ENCODE measurements around the gene KIF18A. TPM values are rescaled to one million over a fixed set of nuclear protein-coding genes. Genes with fewer than 3 reads are reported as not detected.

KIF18A gene
- total RNA-seq, 1 donor from 2014 or later = 0.79 TPM

GRCh38 chr11:28083118-28083517 is 24.8 kb downstream of the KIF18A start:
- Histone ChIP-seq H3K4me3 (ENCODE audit: low read depth, low read length) (no peak overlapping the region), H3K27me3 (ENCODE audit: control insufficient read depth, insufficient read depth, low read length) (no peaks in the 10 kb centered on the region), H3K36me3 (ENCODE audit: control insufficient read depth, insufficient read depth, low read length) (no peaks in the 10 kb centered on the region)
- DNase-seq (ENCODE audit: low read depth) (no peak), FAIRE-seq (no peak)
- no peak for TF ChIP-seq CTCF (IDR thresholded peaks at IDR 0.05; ENCODE audit: insufficient read depth, low read length, severe bottlenecking)

- FAIRE-seq (no peak), DNase-seq (ENCODE audit: low read depth) (no peak)
- Histone ChIP-seq H3K36me3 (ENCODE audit: control insufficient read depth, insufficient read depth, low read length) (no peaks in the 10 kb centered on the region), H3K27me3 (ENCODE audit: control insufficient read depth, insufficient read depth, low read length) (no peaks in the 10 kb centered on the region), H3K4me3 (ENCODE audit: low read depth, low read length) (no peak overlapping the region)
- no peak for TF ChIP-seq CTCF (IDR thresholded peaks at IDR 0.05; ENCODE audit: insufficient read depth, low read length, severe bottlenecking)
Measured at GRCh38 chr11:28077521-28077920, 30.4 kb downstream of the KIF18A start.

GRCh38 chr11:28072321-28072720 is 35.6 kb downstream of the KIF18A start:
- DNase-seq (ENCODE audit: low read depth) (no peak), FAIRE-seq (no peak)
- no peak for TF ChIP-seq CTCF (IDR thresholded peaks at IDR 0.05; ENCODE audit: insufficient read depth, low read length, severe bottlenecking)

GRCh38 chr11:28071305-28071704 is 36.7 kb downstream of the KIF18A start:
- H3K27me3 ChIP-seq (ENCODE audit: control insufficient read depth, insufficient read depth, low read length) = no peaks in the 10 kb centered on the region
- H3K36me3 ChIP-seq (ENCODE audit: control insufficient read depth, insufficient read depth, low read length) = no peaks in the 10 kb centered on the region
- H3K4me3 ChIP-seq (ENCODE audit: low read depth, low read length) = no peak overlapping the region
- no peak for FAIRE-seq
- no peak for DNase-seq (ENCODE audit: low read depth)
- TF ChIP-seq CTCF (IDR thresholded peaks at IDR 0.05; ENCODE audit: insufficient read depth, low read length, severe bottlenecking) = no peak

More at GRCh38 chr11:28072321-28072720, 35.6 kb downstream of the KIF18A start:
- no peak overlapping the region for H3K4me3 ChIP-seq (ENCODE audit: low read depth, low read length)
- no peaks in the 10 kb centered on the region for H3K36me3 ChIP-seq (ENCODE audit: control insufficient read depth, insufficient read depth, low read length)
- H3K27me3 ChIP-seq (ENCODE audit: control insufficient read depth, insufficient read depth, low read length) = no peaks in the 10 kb centered on the region

- DNase-seq (ENCODE audit: low read depth) (no peak), FAIRE-seq (no peak)
- no peaks in the 10 kb centered on the region for H3K27me3 ChIP-seq (ENCODE audit: control insufficient read depth, insufficient read depth, low read length)
- no peak overlapping the region for H3K4me3 ChIP-seq (ENCODE audit: low read depth, low read length)
- H3K36me3 ChIP-seq (ENCODE audit: control insufficient read depth, insufficient read depth, low read length) = no peaks in the 10 kb centered on the region
- TF ChIP-seq CTCF (IDR thresholded peaks at IDR 0.05; ENCODE audit: insufficient read depth, low read length, severe bottlenecking) = no peak
Measured at GRCh38 chr11:28058333-28058732, 49.6 kb downstream of the KIF18A start.

GRCh38 chr11:28054821-28055220 is 53.1 kb downstream of the KIF18A start:
- Histone ChIP-seq H3K36me3 (ENCODE audit: control insufficient read depth, insufficient read depth, low read length) (no peaks in the 10 kb centered on the region), H3K4me3 (ENCODE audit: low read depth, low read length) (no peak overlapping the region), H3K27me3 (ENCODE audit: control insufficient read depth, insufficient read depth, low read length) (no peaks in the 10 kb centered on the region)
- FAIRE-seq = no peak
- DNase-seq (ENCODE audit: low read depth) = no peak
- TF ChIP-seq CTCF (IDR thresholded peaks at IDR 0.05; ENCODE audit: insufficient read depth, low read length, severe bottlenecking) = no peak
